ENCODE results near the gene NTSR1.

Gene NTSR1

DNA sequence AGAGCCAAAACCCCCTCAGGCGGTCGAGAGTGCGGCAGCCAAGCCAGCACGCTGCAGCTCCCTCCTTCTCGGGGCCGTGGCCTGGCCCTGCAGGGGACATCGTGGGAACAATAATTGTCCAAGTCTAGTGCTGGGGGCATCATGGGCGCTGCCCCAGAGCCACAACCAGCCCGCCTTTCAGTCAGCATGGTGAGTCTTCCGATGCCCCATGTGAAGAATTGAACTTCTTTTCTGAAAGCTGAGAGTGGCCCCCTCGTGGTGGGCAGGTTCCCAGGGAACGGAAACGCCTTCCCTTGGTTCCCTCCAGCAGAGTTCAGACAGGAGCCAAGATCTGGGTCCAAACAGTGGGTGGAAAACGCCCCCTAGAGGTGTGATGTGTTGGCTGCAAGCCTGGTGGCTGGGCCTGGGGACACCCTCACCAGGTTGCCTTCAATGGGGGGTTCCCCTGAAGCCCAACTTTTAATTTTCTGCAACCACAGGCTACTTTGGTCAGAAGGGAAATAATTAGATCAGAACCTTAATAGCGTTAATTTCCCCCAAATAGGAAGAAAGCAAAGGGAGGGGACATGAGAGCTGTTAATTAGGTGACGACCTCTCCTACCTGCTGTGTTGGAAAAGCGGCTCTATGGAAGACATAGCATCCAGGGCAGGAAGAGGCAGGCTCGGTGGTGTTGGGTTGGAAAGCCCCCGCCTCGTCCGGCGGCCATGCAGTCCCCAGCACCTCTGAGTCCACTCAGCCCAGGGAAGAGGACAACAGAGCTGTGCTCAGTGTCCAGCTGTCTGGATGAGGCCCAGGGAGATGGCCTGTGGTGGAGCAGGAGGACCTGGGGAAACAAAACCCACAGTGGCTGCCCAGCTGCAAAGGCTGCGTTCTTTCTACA is 82.9 kb downstream of the NTSR1 start:
- peak; percentile 59 for DNase-seq

DNA sequence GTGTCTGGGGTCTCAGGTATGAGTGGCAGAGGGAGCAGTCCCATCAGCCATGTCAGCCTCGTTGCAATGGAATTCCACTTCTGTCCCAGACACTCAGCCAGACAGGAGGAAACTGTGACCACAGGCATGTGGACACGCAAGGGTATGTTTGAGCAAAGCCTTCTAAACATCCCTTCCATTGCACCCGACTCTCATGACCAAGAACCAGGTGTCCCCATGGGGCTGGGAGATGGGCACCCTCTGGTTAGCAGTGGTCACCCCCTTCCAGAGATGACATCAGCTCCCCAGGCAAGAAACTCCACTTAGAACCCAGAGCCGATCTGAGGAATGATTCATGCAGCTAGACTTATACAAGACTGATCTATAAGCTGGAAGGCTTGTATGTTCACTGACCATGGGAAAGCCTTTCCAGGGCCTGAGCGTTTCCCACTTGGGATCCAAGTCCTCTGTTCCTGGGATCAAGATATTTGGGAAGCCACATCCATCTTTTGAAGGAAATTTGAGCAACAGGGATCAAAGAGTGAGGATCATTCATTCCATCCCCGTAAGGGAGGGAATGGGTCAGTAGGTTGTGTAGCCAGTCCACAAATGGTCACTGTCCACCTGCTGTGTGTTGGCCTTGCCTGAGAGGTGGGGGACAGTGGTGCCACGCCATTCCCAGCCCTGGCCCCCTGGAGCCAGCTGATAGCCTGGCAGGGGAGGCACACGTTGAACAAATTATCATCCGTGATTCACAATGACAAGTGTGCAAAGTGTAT is 83.7 kb downstream of the NTSR1 start:
- no peak for DNase-seq

DNA sequence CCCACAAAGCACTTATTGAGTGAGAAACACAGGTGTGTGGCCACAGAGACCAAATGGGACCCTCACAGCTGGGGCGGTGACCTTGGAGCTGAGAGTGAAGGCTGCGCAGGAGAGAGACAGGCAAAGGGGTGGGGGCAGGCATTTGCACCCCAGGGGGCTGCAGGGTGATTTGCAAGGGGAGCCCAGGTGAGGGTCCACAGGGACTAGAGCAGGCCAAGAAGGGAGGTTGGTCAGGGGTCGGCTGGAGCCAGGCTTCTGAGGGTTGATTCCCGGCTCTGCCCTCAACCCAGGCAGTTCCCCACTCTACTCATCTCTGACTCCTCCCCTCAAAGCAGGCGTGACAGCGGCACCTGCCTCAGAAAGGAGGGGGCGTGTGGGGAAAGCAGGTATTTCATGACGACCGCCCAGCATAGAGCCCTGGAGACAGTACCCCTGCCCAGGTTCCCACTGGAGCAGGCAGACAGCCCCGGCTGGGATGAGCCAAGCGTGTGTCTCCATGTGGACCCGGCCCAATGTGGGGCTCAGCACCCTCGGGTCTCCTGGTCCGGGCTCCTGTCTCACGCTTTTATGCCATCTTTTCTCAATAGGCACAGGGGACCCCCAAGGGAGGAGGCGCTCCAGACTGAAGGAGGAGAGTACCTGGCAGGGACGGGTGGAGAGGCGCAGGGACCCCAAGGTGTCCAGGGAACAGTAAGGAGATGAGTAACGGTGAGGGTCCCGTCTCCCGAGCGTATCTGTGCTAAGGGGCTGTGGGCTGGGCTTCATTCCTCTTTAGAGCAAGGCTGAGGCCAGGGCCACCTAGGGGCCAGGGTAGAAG is 84.5 kb downstream of the NTSR1 start:
- DNase-seq = no peak

- no peak for DNase-seq
Measured at GRCh38 chr20:62793757-62794006, 85.0 kb downstream of the NTSR1 start.

GRCh38 chr20:62794007-62794724 is 85.5 kb downstream of the NTSR1 start:
- DNase-seq = peak; percentile 83

GRCh38 chr20:62795023-62795761 is 86.6 kb downstream of the NTSR1 start:
- no peak for DNase-seq

DNA sequence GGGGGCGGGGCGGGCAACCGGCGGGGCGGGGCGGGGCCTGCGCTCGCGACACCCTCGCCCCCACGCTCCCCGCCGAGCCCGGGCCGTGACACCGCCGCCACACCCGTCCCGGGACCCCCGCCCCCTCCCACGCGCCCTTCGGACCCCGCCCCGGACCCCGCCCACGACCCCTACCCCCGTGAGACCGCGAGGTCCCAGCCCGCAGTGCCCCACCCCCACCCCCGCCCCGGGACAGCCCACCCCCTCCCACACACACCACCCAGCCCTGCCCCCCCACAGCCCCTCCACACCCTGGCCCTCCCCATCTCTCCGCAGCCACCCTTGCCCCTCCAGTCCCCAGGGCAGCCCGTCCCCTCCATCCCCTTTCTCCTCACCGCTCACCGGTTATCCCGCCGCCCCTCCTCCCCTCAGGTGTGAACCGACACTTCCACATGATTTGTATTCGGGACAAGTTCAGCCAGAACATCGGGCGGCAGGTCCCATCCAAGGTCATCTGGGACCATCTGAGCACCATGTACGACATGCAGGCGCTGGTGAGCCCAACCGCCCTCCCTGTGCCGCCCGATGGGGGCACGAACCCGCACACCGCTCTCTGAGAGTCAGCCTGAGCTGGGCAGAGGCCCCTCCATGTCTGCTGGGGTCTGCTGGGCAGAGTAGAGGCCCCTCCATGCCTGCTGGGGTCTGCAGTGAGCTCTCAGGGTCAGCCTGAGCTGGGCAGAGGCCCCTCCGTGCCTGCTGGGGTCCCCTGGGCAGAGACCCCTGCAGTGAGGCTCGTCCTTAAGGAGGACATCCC is 88.3 kb downstream of the NTSR1 start:
- no peak for DNase-seq

GRCh38 chr20:62797671-62798532 is 89.3 kb downstream of the NTSR1 start:
- DNase-seq = no peak

- DNase-seq = no peak
Measured at GRCh38 chr20:62799036-62799435, 90.4 kb downstream of the NTSR1 start.

GRCh38 chr20:62799459-62799858 is 90.8 kb downstream of the NTSR1 start:
- DNase-seq = no peak

DNA sequence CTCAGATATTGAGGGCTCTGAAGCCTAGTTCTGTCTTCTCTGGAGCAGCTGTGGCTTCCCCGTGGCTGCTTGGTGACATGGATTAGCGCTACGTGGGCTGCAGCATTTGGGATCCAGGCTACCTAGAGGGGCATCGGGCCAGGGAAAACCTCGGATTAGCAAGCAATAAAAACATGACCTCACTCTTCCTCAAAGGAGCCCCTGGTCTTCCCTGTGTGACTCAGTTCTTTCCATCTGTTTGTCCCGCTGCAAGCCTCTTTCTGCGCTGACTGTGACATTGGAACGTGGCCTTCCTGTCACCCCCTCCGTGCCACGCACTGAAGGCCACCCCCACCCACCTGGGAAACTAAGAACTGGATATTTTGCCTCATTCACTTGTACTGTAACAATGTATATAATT is 91.2 kb downstream of the NTSR1 start:
- DNase-seq = no peak

- no peak for DNase-seq
Measured at GRCh38 chr20:62800314-62801259, 92.0 kb downstream of the NTSR1 start.

- no peak for DNase-seq
Measured at GRCh38 chr20:62801284-62802010, 92.8 kb downstream of the NTSR1 start.

DNA sequence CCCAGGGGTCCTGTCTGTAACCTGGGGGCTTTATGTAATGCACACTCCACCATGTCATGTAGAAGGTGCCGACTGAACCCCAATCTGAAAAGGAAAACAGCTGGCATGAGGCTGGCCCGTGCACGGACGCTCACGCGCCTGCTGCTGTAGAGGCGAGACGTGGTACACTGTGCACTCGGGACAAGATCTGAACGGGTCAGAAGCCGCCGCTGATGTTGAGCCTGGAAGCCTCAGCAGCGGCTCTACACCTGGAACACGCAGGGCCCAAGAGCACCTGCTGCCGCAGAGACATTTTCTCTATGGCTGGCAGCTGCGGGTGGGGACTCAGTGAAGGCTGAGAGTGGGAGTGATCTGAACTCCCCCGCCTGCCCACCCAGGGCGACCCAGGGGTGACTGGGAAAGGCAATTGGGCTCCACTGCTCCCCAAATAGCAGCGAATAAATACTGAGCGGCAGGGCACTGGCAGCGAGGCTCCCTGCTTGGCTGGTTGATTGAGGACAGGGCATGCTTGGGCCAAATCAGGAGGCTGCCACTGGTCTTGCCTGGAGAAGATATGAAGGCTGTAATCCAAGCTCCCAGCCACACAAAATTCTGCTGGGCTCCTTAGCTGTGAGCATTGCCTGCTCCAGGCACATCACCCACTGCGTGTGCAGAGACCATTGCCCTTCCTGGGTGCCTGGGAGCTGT is 93.5 kb downstream of the NTSR1 start:
- DNase-seq = no peak

GRCh38 chr20:62804021-62804626 is 95.5 kb downstream of the NTSR1 start:
- no peak for DNase-seq

DNA sequence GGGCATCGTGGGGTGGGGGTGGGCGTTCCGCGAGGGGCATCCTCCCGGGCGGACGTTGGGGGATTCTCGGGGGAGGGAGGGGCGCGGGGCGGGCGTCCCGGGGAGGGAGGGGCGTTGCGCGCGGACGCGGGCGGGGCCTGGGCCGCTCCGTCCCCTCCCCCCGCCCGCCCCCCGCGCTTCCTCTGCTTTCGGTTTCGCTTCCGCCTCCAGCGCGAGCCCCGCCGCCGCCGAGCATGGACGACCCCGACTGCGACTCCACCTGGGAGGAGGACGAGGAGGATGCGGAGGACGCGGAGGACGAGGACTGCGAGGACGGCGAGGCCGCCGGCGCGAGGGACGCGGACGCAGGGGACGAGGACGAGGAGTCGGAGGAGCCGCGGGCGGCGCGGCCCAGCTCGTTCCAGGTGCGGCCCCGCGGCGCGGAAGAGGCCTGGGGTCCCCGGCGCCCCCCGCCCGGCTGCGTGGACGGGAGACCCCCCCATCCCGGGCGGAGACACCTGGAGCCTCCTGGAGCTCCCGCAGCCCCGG is 96.1 kb downstream of the NTSR1 start, which contains the start of gene OGFR:
Gene OGFR, plus strand, starts transcription at position 209 of the 528 bp plus-strand sequence. Its CDS starts 25 bp downstream, at position 234.
- DNase-seq = no peak

Data from GOT3 (cell line).